GM12891 (cell line): ENCODE data around the gene TAAR8.
"Not testable (repeated sequence)": the region's sequence is repeated elsewhere in the genome, so short reads cannot be mapped to it uniquely, and the experiment has no call there.

ENCODE experiments used
- PAX5 ChIP-seq: IDR thresholded peaks from 2 replicates; pipeline ENCODE4 v1.6.1; 2011; ENCODE audit warnings: low read length, moderate library complexity, mild to moderate bottlenecking; ENCODE audit not compliant: insufficient read depth, severe bottlenecking
- POLR2A ChIP-seq: IDR thresholded peaks from 2 replicates; pipeline ENCODE4 v1.6.1; 2011; ENCODE audit warnings: low read depth, low read length, control low read depth
- POLR2AphosphoS5 ChIP-seq: IDR thresholded peaks from 2 replicates; pipeline ENCODE4 v1.6.1; 2011; ENCODE audit warnings: low read depth, low read length, control low read depth
- POU2F2 ChIP-seq: IDR thresholded peaks from 2 replicates; pipeline ENCODE4 v1.6.1; 2011; ENCODE audit warnings: low read depth, mild to moderate bottlenecking, control low read depth, low read length, moderate library complexity
- SPI1 ChIP-seq: IDR thresholded peaks from 2 replicates; pipeline ENCODE4 v1.6.1; 2011; ENCODE audit warnings: low read depth, low read length, control low read depth
- TAF1 ChIP-seq: IDR thresholded peaks from 2 replicates; pipeline ENCODE4 v1.6.1; 2011; ENCODE audit warnings: low read depth, low read length, control low read depth

DNA sequence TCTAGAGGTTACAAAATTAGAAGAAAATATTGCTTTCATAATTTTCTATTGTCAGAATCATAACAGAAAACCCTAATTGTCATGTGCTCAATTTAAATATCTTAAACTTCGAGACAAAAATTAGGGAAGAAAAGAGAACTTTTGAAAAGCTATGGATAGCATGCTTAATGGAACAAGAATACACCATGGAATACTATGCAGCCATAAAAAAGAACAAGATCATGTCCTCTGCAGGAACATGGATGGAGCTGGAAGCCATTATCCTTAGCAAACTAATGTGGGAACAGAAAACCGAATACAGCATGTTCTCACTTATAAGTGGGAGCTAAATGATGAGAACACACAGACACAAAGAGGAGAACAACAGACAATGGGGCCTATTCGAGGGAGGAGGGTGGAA, 7.6 kb downstream of the TAAR8 start:
- TF ChIP-seq POLR2A, POLR2AphosphoS5, POU2F2, SPI1, TAF1, PAX5: not testable (repeated sequence)
